IPS-18a (cell line): ENCODE measurements around the gene RNF20.

Source experiments
- H3K27ac ChIP-seq: one replicate; pipeline ENCODE4 v1.5.1; 2013; ENCODE audit warnings: low read length
- H3K27me3 ChIP-seq: one replicate; pipeline ENCODE4 v1.6.1; 2013; ENCODE audit warnings: mild to moderate bottlenecking, low read length; ENCODE audit not compliant: control insufficient read depth, insufficient read depth
- H3K36me3 ChIP-seq: one replicate; pipeline ENCODE4 v1.6.1; 2013; ENCODE audit warnings: low read depth, low read length; ENCODE audit not compliant: control insufficient read depth
- H3K4me1 ChIP-seq: one replicate; pipeline ENCODE4 v1.6.1; 2013; ENCODE audit warnings: low read depth, low read length; ENCODE audit not compliant: control insufficient read depth
- H3K4me3 ChIP-seq: one replicate; pipeline ENCODE4 v1.5.1; 2013; ENCODE audit warnings: low read length
- H3K9ac ChIP-seq: one replicate; pipeline ENCODE4 v1.6.1; 2013; ENCODE audit warnings: mild to moderate bottlenecking, low read length, moderate library complexity
- H3K9me3 ChIP-seq: one replicate; pipeline ENCODE4 v1.6.1; 2013; ENCODE audit warnings: low read depth, low read length; ENCODE audit not compliant: control insufficient read depth

RNF20 gene

GRCh38 chr9:101533334-101534204, at the start of gene RNF20:
Gene RNF20, plus strand, starts transcription at chr9:101533853. Its CDS starts 1,571 bp downstream, at chr9:101535424.
- H3K27ac ChIP-seq = peak within 1 kb of the TSS; percentile 91
- H3K36me3 ChIP-seq = peaks cover 25% of the 10 kb centered on the region
- H3K9me3 ChIP-seq = no peaks in the 10 kb centered on the region
- peak within 1 kb of the TSS; percentile 97 for H3K4me3 ChIP-seq
- no peaks in the 10 kb centered on the region for H3K27me3 ChIP-seq
- peak within 1 kb of the TSS; percentile 90 for H3K9ac ChIP-seq
- peaks cover 5% of the 10 kb centered on the region for H3K4me1 ChIP-seq

- no peak overlapping the region for H3K4me3 ChIP-seq
- H3K27ac ChIP-seq = no peak overlapping the region
- peaks cover 9% of the 10 kb centered on the region for H3K27me3 ChIP-seq
- no peaks in the 10 kb centered on the region for H3K9me3 ChIP-seq
- peaks cover 22% of the 10 kb centered on the region for H3K4me1 ChIP-seq
- no peak overlapping the region for H3K9ac ChIP-seq
- H3K36me3 ChIP-seq = no peaks in the 10 kb centered on the region
Measured at GRCh38 chr9:101484046-101484445, 49.6 kb upstream of the RNF20 start.

GRCh38 chr9:101485924-101486692, 47.5 kb upstream of the RNF20 start:
- H3K36me3 ChIP-seq = no peaks in the 10 kb centered on the region
- H3K9me3 ChIP-seq = no peaks in the 10 kb centered on the region
- peaks cover 12% of the 10 kb centered on the region for H3K4me1 ChIP-seq
- H3K9ac ChIP-seq = peak overlapping the region; percentile 49
- peaks cover 9% of the 10 kb centered on the region for H3K27me3 ChIP-seq
- H3K4me3 ChIP-seq = peak overlapping the region; percentile 60
- H3K27ac ChIP-seq = no peak overlapping the region

GRCh38 chr9:101486693-101487442, 46.8 kb upstream of the RNF20 start:
- no peak overlapping the region for H3K27ac ChIP-seq
- H3K9me3 ChIP-seq = no peaks in the 10 kb centered on the region
- H3K9ac ChIP-seq = peak overlapping the region; percentile 49
- H3K4me1 ChIP-seq = peaks cover 12% of the 10 kb centered on the region
- peak overlapping the region; percentile 60 for H3K4me3 ChIP-seq
- H3K27me3 ChIP-seq = peaks cover 9% of the 10 kb centered on the region
- no peaks in the 10 kb centered on the region for H3K36me3 ChIP-seq

GRCh38 chr9:101487443-101487840, 46.2 kb upstream of the RNF20 start:
- H3K9me3 ChIP-seq = no peaks in the 10 kb centered on the region
- peaks cover 9% of the 10 kb centered on the region for H3K27me3 ChIP-seq
- no peak overlapping the region for H3K27ac ChIP-seq
- H3K4me3 ChIP-seq = peak overlapping the region; percentile 60
- H3K9ac ChIP-seq = peak overlapping the region; percentile 49
- H3K4me1 ChIP-seq = peaks cover 12% of the 10 kb centered on the region
- H3K36me3 ChIP-seq = no peaks in the 10 kb centered on the region

GRCh38 chr9:101495810-101496209, 37.8 kb upstream of the RNF20 start:
- no peaks in the 10 kb centered on the region for H3K27me3 ChIP-seq
- H3K4me1 ChIP-seq = no peaks in the 10 kb centered on the region
- no peak overlapping the region for H3K9ac ChIP-seq
- no peak overlapping the region for H3K27ac ChIP-seq
- H3K36me3 ChIP-seq = no peaks in the 10 kb centered on the region
- H3K9me3 ChIP-seq = no peaks in the 10 kb centered on the region
- H3K4me3 ChIP-seq = no peak overlapping the region

GRCh38 chr9:101498323-101498722, 35.3 kb upstream of the RNF20 start:
- no peak overlapping the region for H3K27ac ChIP-seq
- no peaks in the 10 kb centered on the region for H3K9me3 ChIP-seq
- no peaks in the 10 kb centered on the region for H3K27me3 ChIP-seq
- no peaks in the 10 kb centered on the region for H3K4me1 ChIP-seq
- H3K9ac ChIP-seq = no peak overlapping the region
- no peaks in the 10 kb centered on the region for H3K36me3 ChIP-seq
- no peak overlapping the region for H3K4me3 ChIP-seq

- no peak overlapping the region for H3K9ac ChIP-seq
- H3K36me3 ChIP-seq = no peaks in the 10 kb centered on the region
- no peak overlapping the region for H3K4me3 ChIP-seq
- no peaks in the 10 kb centered on the region for H3K27me3 ChIP-seq
- no peaks in the 10 kb centered on the region for H3K4me1 ChIP-seq
- H3K9me3 ChIP-seq = no peaks in the 10 kb centered on the region
- no peak overlapping the region for H3K27ac ChIP-seq
Measured at GRCh38 chr9:101504188-101504587, 29.5 kb upstream of the RNF20 start.

GRCh38 chr9:101508211-101508610, 25.4 kb upstream of the RNF20 start:
- Histone ChIP-seq H3K27me3 (no peaks in the 10 kb centered on the region), H3K27ac (no peak overlapping the region), H3K9me3 (no peaks in the 10 kb centered on the region), H3K9ac (no peak overlapping the region), H3K4me3 (no peak overlapping the region), H3K36me3 (no peaks in the 10 kb centered on the region), H3K4me1 (peaks cover 15% of the 10 kb centered on the region)

- no peaks in the 10 kb centered on the region for H3K27me3 ChIP-seq
- H3K9me3 ChIP-seq = no peaks in the 10 kb centered on the region
- H3K4me3 ChIP-seq = no peak overlapping the region
- no peak overlapping the region for H3K9ac ChIP-seq
- no peaks in the 10 kb centered on the region for H3K36me3 ChIP-seq
- peaks cover 28% of the 10 kb centered on the region for H3K4me1 ChIP-seq
- H3K27ac ChIP-seq = no peak overlapping the region
Measured at GRCh38 chr9:101509572-101509971, 24.1 kb upstream of the RNF20 start.

GRCh38 chr9:101510459-101510858, 23.2 kb upstream of the RNF20 start:
- H3K36me3 ChIP-seq = no peaks in the 10 kb centered on the region
- H3K9me3 ChIP-seq = no peaks in the 10 kb centered on the region
- peaks cover 32% of the 10 kb centered on the region for H3K4me1 ChIP-seq
- no peak overlapping the region for H3K27ac ChIP-seq
- no peak overlapping the region for H3K4me3 ChIP-seq
- no peak overlapping the region for H3K9ac ChIP-seq
- H3K27me3 ChIP-seq = no peaks in the 10 kb centered on the region
